ENCODE results near the gene CD247.

DNA sequence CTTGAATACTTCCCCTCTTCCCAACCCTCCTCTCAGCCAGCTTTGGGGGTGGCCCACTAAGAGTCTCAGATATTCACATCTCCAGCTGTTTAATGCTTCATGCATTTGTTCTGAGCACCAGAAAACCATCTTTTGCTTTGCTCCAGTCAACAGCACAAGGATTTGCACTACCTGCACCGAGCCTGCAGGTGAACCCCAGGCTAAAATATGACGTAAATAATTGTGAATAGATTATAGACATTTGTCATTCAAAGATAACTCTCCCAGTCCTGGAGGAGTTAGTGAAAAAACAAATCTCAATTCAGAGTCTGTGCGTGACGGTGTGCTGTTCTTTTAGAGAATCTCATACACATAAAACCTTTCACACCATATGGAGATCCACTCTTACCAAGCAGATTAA, 7.4 kb downstream of the CD247 start:
- TF ChIP-seq, protein P1, sequence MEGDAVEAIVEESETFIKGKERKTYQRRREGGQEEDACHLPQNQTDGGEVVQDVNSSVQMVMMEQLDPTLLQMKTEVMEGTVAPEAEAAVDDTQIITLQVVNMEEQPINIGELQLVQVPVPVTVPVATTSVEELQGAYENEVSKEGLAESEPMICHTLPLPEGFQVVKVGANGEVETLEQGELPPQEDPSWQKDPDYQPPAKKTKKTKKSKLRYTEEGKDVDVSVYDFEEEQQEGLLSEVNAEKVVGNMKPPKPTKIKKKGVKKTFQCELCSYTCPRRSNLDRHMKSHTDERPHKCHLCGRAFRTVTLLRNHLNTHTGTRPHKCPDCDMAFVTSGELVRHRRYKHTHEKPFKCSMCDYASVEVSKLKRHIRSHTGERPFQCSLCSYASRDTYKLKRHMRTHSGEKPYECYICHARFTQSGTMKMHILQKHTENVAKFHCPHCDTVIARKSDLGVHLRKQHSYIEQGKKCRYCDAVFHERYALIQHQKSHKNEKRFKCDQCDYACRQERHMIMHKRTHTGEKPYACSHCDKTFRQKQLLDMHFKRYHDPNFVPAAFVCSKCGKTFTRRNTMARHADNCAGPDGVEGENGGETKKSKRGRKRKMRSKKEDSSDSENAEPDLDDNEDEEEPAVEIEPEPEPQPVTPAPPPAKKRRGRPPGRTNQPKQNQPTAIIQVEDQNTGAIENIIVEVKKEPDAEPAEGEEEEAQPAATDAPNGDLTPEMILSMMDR (conservative IDR thresholded peaks at IDR 0.05; ENCODE audit: low read length), result no peak
- no peak for TF ChIP-seq EZH2phosphoT487 (IDR thresholded peaks at IDR 0.05; ENCODE audit: borderline replicate concordance)
